GM21529 (cell line): Measurements from ENCODE around the gene SERPINF2.
"Not testable (repeated sequence)": the region's sequence is repeated elsewhere in the genome, so short reads cannot be mapped to it uniquely, and the experiment has no call there.

Experiments
- ATAC-seq: cut with Tn5 transposase; IDR thresholded peaks from one replicate; pipeline ENCODE4 v1.9.1; 2021; ENCODE audit not compliant: unreplicated experiment

SERPINF2 gene

GRCh38 chr17:1716076-1716911, 26.4 kb upstream of the SERPINF2 start:
- peak; percentile 73 for ATAC-seq

GRCh38 chr17:1716912-1717695, 25.6 kb upstream of the SERPINF2 start:
- ATAC-seq: peak; percentile 42

DNA sequence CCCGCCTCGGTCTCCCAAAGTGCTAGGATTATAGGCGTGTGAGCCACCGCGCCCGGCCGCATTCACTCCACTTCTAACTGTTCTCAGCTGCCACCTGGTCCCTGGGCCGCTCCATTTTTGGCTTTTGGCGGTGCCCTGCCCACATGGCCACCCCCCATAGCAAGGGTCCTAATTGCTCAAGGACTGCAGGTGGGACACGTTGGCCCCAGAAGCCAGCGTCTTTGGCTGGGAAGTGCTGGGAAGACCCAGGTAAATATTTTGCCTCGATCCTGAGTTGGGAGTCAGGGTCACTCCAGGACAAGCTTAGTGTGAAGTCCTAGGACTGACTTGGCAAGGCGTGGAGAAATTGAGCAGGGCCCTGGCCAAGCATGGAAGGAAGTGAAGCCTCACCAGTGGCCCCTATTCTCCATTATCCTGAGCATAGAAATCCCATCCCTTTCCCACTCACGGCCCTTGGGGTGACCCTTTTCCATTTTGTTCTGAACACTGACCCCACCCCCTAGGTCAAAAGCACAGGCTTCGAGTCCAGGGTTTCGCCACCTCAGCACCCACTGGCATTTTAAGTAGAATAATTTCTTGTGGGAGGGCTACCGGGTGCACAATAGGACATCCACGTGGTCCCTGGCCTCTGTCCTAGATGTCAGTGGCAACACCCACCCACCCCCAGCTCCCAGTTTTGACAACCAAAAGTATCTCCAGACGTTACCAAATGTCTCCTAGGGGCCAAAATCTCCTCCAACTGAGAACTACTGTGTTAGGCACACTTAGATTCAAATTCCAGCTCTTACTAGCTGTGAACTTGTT, 24.1 kb upstream of the SERPINF2 start:
- no peak for ATAC-seq

- no peak for ATAC-seq
Measured at GRCh38 chr17:1720856-1721386, 21.8 kb upstream of the SERPINF2 start.

DNA sequence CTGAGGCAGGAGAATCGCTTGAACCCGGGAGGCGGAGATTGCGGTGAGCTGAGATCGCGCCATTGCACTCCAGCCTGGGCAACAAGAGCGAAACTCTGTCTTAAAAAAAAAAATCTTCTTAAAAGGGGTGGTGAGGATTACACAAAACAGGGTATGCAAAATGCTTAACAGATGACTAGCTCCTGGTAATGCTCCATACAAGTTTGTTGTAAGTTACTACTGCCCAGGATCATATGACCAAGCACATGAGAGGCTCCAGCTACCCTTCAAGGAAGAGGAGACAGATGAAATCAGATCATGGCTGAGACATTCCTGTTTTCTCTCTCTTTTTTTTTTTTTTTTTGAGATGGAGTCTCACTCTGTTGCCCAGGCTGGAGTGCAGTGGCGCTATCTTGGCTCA, 20.6 kb upstream of the SERPINF2 start:
- not testable (repeated sequence) for ATAC-seq

DNA sequence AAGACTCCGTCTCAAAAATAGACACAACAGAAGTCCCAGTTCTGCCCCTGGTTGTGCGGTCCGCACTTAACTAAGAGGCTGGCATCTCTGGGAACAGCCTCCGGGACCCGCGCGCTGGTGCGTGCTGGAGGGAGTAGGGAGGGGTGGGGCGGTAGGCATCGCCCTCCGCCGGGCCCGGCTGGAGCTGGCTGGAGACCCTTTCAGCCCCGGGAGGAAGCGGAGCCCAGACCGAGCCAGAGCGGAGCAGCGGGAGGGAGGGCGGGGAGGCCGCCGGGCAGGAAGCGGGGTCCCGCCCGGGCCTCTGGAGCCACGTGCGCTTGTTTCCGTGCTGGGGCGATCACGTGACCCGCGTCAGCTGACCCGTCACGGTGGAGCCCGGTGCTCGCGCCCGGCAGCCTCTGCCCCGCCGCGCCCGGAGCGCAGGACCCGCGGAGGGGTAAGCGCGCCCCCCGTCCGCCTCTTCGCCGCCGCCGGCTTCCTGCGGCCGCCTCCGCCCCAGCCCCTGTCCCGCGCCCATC, 18.3 kb upstream of the SERPINF2 start, which contains the start of gene WDR81:
Gene WDR81, plus strand, starts transcription at position 354 of the 518 bp plus-strand sequence. CDS start 256 bp downstream, outside the sequence.
- ATAC-seq: peak; percentile 43

DNA sequence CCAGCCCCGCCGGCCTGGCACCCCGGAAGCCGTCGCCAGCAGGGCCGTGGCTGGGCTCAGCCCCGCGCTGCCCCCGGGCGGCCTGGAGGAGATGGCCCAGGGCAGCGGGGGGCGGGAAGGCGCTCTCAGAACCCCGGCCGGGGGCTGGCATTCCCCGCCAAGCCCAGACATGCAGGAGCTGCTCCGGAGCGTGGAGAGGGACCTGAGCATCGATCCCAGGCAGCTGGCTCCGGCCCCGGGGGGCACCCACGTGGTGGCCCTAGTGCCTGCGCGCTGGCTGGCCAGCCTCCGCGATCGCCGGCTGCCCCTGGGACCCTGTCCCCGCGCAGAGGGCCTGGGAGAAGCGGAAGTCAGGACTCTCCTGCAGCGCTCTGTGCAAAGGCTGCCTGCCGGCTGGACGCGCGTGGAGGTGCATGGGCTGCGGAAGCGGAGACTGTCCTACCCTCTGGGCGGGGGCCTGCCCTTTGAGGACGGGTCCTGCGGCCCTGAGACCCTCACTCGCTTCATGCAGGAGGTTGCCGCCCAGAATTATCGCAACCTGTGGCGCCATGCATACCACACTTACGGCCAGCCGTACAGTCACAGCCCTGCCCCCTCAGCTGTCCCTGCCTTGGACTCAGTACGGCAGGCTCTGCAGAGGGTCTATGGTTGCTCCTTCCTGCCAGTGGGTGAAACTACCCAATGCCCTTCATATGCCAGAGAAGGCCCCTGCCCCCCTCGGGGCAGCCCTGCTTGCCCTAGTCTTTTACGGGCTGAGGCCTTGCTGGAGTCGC, 17.6 kb upstream of the SERPINF2 start:
- ATAC-seq: peak; percentile 28

DNA sequence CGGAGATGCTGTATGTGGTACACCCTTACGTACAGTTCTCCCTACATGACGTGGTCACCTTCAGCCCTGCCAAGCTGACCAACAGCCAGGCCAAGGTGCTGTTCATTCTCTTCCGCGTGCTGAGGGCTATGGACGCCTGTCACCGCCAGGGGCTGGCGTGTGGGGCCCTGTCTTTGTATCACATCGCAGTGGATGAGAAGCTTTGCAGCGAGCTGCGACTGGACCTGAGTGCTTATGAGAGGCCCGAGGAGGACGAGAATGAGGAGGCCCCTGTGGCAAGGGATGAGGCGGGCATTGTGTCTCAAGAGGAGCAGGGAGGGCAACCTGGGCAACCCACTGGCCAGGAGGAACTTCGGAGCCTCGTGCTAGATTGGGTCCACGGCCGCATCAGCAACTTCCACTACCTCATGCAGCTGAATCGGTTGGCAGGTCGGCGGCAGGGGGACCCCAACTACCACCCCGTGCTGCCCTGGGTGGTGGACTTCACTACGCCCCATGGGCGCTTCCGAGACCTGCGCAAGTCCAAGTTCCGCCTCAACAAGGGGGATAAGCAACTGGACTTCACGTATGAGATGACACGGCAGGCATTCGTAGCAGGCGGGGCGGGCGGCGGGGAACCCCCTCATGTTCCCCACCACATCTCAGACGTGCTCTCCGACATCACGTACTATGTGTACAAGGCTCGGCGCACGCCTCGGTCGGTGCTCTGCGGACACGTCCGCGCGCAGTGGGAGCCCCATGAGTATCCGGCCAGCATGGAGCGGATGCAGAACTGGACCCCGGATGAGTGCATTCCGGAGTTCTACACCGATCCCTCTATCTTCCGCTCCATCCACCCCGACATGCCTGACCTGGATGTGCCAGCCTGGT, 16.8 kb upstream of the SERPINF2 start:
- no peak for ATAC-seq

DNA sequence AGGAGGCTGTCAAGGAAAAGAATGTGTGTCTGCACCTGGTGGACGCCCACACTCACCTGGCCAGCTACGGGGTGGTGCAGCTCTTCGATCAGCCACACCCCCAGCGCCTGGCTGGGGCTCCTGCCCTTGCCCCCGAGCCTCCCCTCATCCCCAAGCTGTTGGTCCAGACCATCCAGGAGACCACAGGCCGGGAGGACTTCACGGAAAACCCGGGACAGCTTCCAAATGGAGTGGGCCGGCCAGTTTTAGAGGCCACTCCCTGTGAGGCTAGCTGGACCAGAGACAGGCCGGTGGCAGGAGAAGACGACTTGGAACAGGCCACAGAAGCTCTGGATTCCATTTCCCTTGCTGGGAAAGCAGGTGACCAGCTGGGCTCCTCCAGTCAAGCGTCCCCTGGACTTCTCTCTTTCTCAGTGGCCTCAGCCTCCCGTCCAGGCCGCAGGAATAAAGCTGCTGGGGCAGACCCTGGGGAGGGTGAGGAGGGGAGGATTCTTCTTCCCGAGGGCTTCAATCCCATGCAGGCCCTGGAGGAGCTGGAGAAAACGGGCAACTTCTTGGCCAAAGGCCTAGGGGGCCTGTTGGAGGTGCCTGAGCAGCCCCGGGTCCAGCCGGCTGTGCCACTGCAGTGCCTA, 15.9 kb upstream of the SERPINF2 start:
- ATAC-seq: no peak

DNA sequence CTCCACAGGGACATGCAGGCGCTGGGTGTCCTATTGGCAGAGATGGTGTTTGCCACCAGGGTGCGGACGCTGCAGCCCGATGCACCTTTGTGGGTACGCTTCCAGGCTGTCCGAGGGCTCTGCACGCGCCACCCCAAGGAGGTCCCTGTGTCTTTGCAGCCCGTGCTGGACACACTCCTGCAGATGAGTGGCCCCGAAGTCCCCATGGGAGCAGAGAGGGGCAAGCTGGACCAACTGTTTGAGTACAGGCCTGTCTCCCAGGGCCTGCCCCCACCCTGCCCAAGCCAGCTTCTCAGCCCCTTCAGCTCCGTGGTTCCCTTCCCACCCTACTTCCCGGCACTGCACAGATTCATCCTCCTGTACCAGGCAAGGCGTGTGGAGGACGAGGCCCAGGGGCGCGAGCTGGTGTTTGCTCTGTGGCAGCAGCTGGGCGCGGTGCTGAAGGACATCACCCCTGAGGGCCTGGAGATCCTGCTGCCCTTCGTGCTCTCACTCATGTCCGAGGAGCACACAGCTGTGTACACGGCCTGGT, 15.3 kb upstream of the SERPINF2 start:
- no peak for ATAC-seq

DNA sequence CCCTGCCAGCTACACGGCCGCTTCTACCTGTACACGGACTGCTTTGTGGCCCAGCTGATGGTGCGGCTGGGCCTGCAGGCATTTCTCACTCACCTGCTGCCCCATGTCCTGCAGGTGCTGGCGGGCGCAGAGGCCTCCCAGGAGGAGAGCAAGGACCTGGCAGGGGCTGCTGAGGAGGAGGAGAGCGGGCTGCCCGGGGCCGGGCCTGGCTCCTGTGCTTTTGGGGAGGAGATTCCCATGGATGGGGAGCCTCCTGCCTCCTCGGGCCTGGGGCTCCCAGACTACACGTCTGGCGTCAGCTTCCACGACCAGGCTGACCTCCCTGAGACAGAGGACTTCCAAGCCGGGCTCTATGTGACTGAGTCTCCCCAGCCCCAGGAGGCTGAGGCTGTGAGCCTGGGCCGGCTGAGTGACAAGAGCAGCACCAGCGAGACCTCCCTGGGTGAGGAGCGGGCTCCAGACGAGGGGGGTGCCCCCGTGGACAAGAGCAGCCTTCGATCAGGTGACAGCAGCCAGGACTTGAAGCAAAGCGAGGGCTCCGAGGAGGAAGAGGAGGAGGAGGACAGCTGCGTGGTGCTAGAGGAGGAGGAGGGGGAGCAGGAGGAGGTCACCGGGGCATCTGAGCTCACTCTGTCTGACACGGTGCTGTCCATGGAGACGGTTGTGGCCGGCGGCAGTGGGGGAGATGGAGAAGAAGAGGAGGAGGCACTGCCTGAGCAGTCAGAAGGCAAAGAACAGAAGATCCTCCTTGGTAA, 14.6 kb upstream of the SERPINF2 start:
- no peak for ATAC-seq

DNA sequence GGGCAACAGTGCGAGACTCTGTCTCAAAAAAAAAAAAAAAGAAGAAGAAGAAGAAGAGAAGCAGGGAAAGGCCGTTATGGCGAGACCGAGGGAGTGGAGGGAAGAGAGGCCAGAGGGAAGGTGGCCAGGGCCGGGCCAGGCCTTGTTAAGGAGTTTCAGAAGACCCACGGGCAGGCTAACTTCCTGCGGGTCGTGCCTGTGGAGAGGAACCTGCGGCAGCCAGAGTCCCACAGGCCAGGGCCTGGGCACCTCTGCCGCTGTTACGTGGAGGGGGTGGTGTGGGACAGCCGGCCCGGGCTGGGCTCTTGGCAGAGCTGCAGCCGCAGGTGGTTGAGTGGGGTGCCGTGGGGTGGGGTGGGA, 12.7 kb upstream of the SERPINF2 start:
- no peak for ATAC-seq

GRCh38 chr17:1730326-1731193, 12.1 kb upstream of the SERPINF2 start:
- no peak for ATAC-seq

GRCh38 chr17:1731194-1731506, 11.5 kb upstream of the SERPINF2 start:
- no peak for ATAC-seq

- ATAC-seq: no peak
Measured at GRCh38 chr17:1732241-1732832, 10.3 kb upstream of the SERPINF2 start.

GRCh38 chr17:1732833-1733321, 9.8 kb upstream of the SERPINF2 start:
- ATAC-seq: no peak
